ENCODE results near the gene WIZ. TPM values are rescaled to one million over a fixed set of nuclear protein-coding genes. Genes with fewer than 3 reads are reported as not detected.
A peak's percentile ranks its signal among the peaks of the same experiment; 100 is the strongest.

WIZ gene
- polyA plus RNA-seq, 1 donor (not counting 4 experiments of a cell fraction or from before 2014, with no cell fraction given) = 5.1 TPM

DNA sequence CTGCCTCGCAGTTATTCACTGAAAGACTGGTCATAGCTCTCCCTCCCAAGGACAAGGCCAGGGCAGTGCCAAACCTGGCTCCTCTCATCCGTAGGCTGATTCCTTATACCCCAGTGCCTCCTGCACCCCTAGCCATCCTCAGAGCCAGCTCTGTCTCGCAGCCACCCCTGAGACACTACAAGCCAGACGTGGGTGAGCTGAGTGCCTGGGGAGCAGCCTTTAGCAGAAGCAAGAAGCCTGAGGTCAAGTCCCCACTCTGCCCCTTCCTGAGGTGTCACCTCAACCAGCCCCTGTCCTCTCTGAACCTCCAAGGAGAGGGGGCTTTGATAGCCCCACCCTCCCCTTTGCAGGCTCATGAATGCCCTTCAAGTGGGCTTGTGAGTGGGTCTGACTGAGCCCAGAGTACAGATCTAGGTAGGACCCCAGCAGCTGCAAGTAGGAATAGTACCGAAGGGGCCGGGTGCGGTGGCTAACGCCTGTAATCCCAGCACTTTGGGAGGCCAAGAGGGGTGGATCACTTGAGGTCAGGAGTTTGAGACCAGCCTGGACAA is 16.2 kb downstream of the WIZ start:
- dilution Hi-C loops (cut with MboI; ENCODE audit: extremely low pct_ligation_motif_present, low sequenced_read_pairs) = no loop called here
- FAIRE-seq = no peak
- H3K9ac ChIP-seq (ENCODE audit: control insufficient read depth, extremely low read depth, insufficient read depth, low read length) = no peak overlapping the region
- H3K9me1 ChIP-seq (ENCODE audit: control insufficient read depth, extremely low read depth, insufficient read depth, low read length) = no peaks in the 10 kb centered on the region
- no peak for DNase-seq (ENCODE audit: low read depth, low spot score)
- H3K4me1 ChIP-seq (ENCODE audit: control insufficient read depth, extremely low read depth, insufficient read depth, low read length) = peaks cover 8% of the 10 kb centered on the region
- peak overlapping the region in 2 of 3 experiments; percentile 76 to 81 for H3K4me3 ChIP-seq (ENCODE audit: control insufficient read depth in 2 of 3, extremely low read depth in 1 of 3, insufficient read depth in 2 of 3, low read depth in 1 of 3, low read length in 3 of 3)
- TF ChIP-seq, protein P1, sequence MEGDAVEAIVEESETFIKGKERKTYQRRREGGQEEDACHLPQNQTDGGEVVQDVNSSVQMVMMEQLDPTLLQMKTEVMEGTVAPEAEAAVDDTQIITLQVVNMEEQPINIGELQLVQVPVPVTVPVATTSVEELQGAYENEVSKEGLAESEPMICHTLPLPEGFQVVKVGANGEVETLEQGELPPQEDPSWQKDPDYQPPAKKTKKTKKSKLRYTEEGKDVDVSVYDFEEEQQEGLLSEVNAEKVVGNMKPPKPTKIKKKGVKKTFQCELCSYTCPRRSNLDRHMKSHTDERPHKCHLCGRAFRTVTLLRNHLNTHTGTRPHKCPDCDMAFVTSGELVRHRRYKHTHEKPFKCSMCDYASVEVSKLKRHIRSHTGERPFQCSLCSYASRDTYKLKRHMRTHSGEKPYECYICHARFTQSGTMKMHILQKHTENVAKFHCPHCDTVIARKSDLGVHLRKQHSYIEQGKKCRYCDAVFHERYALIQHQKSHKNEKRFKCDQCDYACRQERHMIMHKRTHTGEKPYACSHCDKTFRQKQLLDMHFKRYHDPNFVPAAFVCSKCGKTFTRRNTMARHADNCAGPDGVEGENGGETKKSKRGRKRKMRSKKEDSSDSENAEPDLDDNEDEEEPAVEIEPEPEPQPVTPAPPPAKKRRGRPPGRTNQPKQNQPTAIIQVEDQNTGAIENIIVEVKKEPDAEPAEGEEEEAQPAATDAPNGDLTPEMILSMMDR (optimal IDR thresholded peaks at IDR 0.05 in 1 of 3, IDR thresholded peaks at IDR 0.05 in 1 of 3, conservative IDR thresholded peaks at IDR 0.05 in 1 of 3; ENCODE audit: extremely low read depth in 1 of 3, insufficient read depth in 2 of 3, low read length in 3 of 3) = no peak
- no peak for TF ChIP-seq EZH2 (IDR thresholded peaks at IDR 0.05; ENCODE audit: low read length)
- peaks cover 1 to 11% of the 10 kb centered on the region in 2 experiments for H3K36me3 ChIP-seq (ENCODE audit: control insufficient read depth in 2 of 2, extremely low read depth in 1 of 2, insufficient read depth in 2 of 2, low read length in 2 of 2)
- no peaks in the 10 kb centered on the region for H4K20me1 ChIP-seq (ENCODE audit: control insufficient read depth, extremely low read depth, insufficient read depth, low read length)
- peaks cover 2% of the 10 kb centered on the region for H3K27me3 ChIP-seq (ENCODE audit: control insufficient read depth, extremely low read depth, insufficient read depth, low read length)
- H2AFZ ChIP-seq (ENCODE audit: control insufficient read depth, low read length) = peak overlapping the region; percentile 61
- no peak overlapping the region for H3K27ac ChIP-seq (ENCODE audit: control insufficient read depth, insufficient read depth, low read length)
- H3K4me2 ChIP-seq (ENCODE audit: control insufficient read depth, extremely low read depth, insufficient read depth, low read depth, low read length) = peak overlapping the region; percentile 92
- H3K9me3 ChIP-seq (ENCODE audit: control insufficient read depth, low read depth, low read length) = no peaks in the 10 kb centered on the region
- peaks cover 37% of the 10 kb centered on the region for H3K79me2 ChIP-seq (ENCODE audit: control insufficient read depth, insufficient read depth, low read length)

DNA sequence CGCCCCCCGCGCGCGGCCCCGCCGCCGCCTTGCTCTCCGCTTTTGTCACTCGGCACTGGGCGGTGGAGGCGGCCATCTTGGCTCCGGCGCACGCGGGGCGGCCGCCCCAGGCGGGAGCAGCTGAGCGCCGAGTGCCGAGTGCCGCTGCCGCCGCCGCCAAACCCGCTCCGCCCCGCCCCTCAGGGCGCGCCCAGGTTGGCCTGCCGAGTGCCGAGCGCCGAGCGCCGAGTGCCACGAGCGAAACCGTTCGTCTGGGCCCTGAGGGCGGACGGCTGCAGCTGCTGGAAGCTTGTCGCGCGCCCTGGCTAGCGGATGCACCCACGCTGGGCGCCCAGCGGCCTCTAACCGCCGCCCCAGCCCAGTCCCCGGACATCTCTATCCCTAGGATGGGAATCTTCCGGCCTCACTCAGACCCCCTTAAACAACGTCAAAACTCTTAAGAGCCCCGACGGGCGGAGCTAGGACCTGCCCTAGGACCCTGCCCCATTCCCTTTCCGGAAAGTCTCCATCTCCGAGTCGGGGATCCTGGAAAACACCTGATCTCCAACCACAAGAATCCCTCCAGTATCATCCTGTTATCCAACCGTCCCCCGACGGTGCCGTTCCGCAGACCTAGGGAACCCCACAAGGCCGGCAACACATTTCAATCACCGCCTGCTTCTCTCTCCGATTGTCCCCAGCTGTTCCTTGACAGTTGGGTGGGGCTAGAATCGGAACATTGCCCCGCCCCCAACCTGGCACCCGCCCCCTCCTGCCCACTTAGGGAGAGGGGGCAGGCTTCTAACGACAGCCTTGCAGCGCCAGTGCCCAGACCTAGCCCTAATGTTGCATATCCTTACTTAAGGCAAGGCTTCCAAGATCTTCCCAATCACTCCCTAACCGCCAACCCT is 16.9 kb downstream of the WIZ start:
- Histone ChIP-seq H3K27ac (ENCODE audit: control insufficient read depth, insufficient read depth, low read length) (no peak overlapping the region), H3K27me3 (ENCODE audit: control insufficient read depth, extremely low read depth, insufficient read depth, low read length) (no peaks in the 10 kb centered on the region), H3K9me1 (ENCODE audit: control insufficient read depth, extremely low read depth, insufficient read depth, low read length) (no peaks in the 10 kb centered on the region), H3K4me2 (ENCODE audit: control insufficient read depth, extremely low read depth, insufficient read depth, low read depth, low read length) (peak overlapping the region; percentile 92), H4K20me1 (ENCODE audit: control insufficient read depth, extremely low read depth, insufficient read depth, low read length) (no peaks in the 10 kb centered on the region), H3K4me3 (ENCODE audit: control insufficient read depth in 2 of 3, extremely low read depth in 1 of 3, insufficient read depth in 2 of 3, low read depth in 1 of 3, low read length in 3 of 3) (peak overlapping the region; percentile 55 to 81 (median 76)), H3K9ac (ENCODE audit: control insufficient read depth, extremely low read depth, insufficient read depth, low read length) (peak overlapping the region; percentile 73), H3K9me3 (ENCODE audit: control insufficient read depth, low read depth, low read length) (no peaks in the 10 kb centered on the region), H3K36me3 (ENCODE audit: control insufficient read depth in 2 of 2, extremely low read depth in 1 of 2, insufficient read depth in 2 of 2, low read length in 2 of 2) (peaks cover 1 to 14% of the 10 kb centered on the region in 2 experiments), H2AFZ (ENCODE audit: control insufficient read depth, low read length) (peak overlapping the region; percentile 89), H3K4me1 (ENCODE audit: control insufficient read depth, extremely low read depth, insufficient read depth, low read length) (peaks cover 8% of the 10 kb centered on the region), H3K79me2 (ENCODE audit: control insufficient read depth, insufficient read depth, low read length) (peaks cover 42% of the 10 kb centered on the region)
- FAIRE-seq (no peak), DNase-seq (ENCODE audit: low read depth, low spot score) (no peak)
- dilution Hi-C loops (cut with MboI; ENCODE audit: extremely low pct_ligation_motif_present, low sequenced_read_pairs) = no loop called here
- TF ChIP-seq, protein P1 (optimal IDR thresholded peaks at IDR 0.05 in 1 of 3, IDR thresholded peaks at IDR 0.05 in 1 of 3, conservative IDR thresholded peaks at IDR 0.05 in 1 of 3; ENCODE audit: extremely low read depth in 1 of 3, insufficient read depth in 2 of 3, low read length in 3 of 3) = no peak
